GM12892 (cell line): ENCODE results near the gene FAM76A.
"Not testable (repeated sequence)": the region's sequence is repeated elsewhere in the genome, so short reads cannot be mapped to it uniquely, and the experiment has no call there.

Experiments
- POLR2A ChIP-seq: IDR thresholded peaks from 2 replicates; pipeline ENCODE4 v1.6.1; 2011; ENCODE audit warnings: low read depth, low read length, control low read depth
- POLR2AphosphoS5 ChIP-seq: IDR thresholded peaks from 2 replicates; pipeline ENCODE4 v1.6.1; 2011; ENCODE audit warnings: low read depth, low read length, control low read depth
- TAF1 ChIP-seq: IDR thresholded peaks from 2 replicates; pipeline ENCODE4 v1.6.1; 2011; ENCODE audit warnings: low read depth, mild to moderate bottlenecking, control low read depth, low read length, borderline replicate concordance

GRCh38 chr1:27790270-27790669 is 64.5 kb downstream of the FAM76A start:
- TF ChIP-seq POLR2A, TAF1, POLR2AphosphoS5: not testable (repeated sequence)
